Panc1 (cell line): ENCODE data around the gene CFD.

ENCODE experiments used
- POLR2AphosphoS5 ChIP-seq: IDR thresholded peaks from 2 replicates; pipeline ENCODE4 v1.6.1; 2012; ENCODE audit warnings: mild to moderate bottlenecking, low read depth, low read length, moderate library complexity
- SIN3A ChIP-seq: IDR thresholded peaks from 2 replicates; pipeline ENCODE4 v1.6.1; 2012; ENCODE audit warnings: low read depth, mild to moderate bottlenecking, low read length, moderate library complexity, borderline replicate concordance; ENCODE audit not compliant: insufficient read depth
- TCF7L2 ChIP-seq: IDR thresholded peaks from 2 replicates; pipeline ENCODE4 v1.6.1; 2011; ENCODE audit warnings: mild to moderate bottlenecking, low read depth, low read length, inconsistent platforms
- TF ChIP-seq, protein P1 (sequence below): fragments of 450-650 bp; IDR thresholded peaks from 2 replicates; pipeline ENCODE4 v1.5.1; 2017; ENCODE audit warnings: mild to moderate bottlenecking
- TF ChIP-seq, protein P2 (sequence below), 2 experiments: IDR thresholded peaks; 2 replicates each; pipeline ENCODE4 v1.6.1; 2011 to 2012; ENCODE audit warnings: low read depth in 2 of 2, control low read depth in 1 of 2, low read length in 1 of 2, mild to moderate bottlenecking in 1 of 2, moderate library complexity in 1 of 2; ENCODE audit not compliant: insufficient read depth in 1 of 2

- TF ChIP-seq, protein P1, sequence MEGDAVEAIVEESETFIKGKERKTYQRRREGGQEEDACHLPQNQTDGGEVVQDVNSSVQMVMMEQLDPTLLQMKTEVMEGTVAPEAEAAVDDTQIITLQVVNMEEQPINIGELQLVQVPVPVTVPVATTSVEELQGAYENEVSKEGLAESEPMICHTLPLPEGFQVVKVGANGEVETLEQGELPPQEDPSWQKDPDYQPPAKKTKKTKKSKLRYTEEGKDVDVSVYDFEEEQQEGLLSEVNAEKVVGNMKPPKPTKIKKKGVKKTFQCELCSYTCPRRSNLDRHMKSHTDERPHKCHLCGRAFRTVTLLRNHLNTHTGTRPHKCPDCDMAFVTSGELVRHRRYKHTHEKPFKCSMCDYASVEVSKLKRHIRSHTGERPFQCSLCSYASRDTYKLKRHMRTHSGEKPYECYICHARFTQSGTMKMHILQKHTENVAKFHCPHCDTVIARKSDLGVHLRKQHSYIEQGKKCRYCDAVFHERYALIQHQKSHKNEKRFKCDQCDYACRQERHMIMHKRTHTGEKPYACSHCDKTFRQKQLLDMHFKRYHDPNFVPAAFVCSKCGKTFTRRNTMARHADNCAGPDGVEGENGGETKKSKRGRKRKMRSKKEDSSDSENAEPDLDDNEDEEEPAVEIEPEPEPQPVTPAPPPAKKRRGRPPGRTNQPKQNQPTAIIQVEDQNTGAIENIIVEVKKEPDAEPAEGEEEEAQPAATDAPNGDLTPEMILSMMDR = no peak
- TF ChIP-seq, protein P2, sequence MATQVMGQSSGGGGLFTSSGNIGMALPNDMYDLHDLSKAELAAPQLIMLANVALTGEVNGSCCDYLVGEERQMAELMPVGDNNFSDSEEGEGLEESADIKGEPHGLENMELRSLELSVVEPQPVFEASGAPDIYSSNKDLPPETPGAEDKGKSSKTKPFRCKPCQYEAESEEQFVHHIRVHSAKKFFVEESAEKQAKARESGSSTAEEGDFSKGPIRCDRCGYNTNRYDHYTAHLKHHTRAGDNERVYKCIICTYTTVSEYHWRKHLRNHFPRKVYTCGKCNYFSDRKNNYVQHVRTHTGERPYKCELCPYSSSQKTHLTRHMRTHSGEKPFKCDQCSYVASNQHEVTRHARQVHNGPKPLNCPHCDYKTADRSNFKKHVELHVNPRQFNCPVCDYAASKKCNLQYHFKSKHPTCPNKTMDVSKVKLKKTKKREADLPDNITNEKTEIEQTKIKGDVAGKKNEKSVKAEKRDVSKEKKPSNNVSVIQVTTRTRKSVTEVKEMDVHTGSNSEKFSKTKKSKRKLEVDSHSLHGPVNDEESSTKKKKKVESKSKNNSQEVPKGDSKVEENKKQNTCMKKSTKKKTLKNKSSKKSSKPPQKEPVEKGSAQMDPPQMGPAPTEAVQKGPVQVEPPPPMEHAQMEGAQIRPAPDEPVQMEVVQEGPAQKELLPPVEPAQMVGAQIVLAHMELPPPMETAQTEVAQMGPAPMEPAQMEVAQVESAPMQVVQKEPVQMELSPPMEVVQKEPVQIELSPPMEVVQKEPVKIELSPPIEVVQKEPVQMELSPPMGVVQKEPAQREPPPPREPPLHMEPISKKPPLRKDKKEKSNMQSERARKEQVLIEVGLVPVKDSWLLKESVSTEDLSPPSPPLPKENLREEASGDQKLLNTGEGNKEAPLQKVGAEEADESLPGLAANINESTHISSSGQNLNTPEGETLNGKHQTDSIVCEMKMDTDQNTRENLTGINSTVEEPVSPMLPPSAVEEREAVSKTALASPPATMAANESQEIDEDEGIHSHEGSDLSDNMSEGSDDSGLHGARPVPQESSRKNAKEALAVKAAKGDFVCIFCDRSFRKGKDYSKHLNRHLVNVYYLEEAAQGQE (IDR thresholded peaks at IDR 0.05; ENCODE audit: insufficient read depth in 1 of 2, low read depth in 2 of 2, low read length in 1 of 2) = no peak
- TF ChIP-seq POLR2AphosphoS5 (no peak), SIN3A (no peak), TCF7L2 (no peak)
These were observed 14.9 kb upstream of the CFD start for GRCh38 chr19:844546-844971.
